Sciatic nerve (tissue), 2 donors: ENCODE results near the gene GSAP. TPM values are rescaled to one million over a fixed set of nuclear protein-coding genes. Genes with fewer than 3 reads are reported as not detected.
"Not testable (repeated sequence)": the region's sequence is repeated elsewhere in the genome, so short reads cannot be mapped to it uniquely, and the experiment has no call there.

Experiments used
- ATAC-seq: fragments of 200-7000 bp; cut with Tn5 transposase; one replicate; pipeline ENCODE4 v1.9.1; 2020; ENCODE audit warnings: mild to moderate bottlenecking, moderate library complexity
- DNase-seq: peaks from one replicate; pipeline ENCODE4 v3.0.0-alpha.2; 2020; ENCODE audit warnings: low spot score
- intact Hi-C: fragments of 100-400 bp; cut with DNase I; formaldehyde crosslinking; loops from one replicate; pipeline ENCODE4 v1.14.2; 2022
- total RNA-seq: library from RNA; stranded (reverse); fragmentation: NEBNext Ultra II Directional; extraction: Animal tissue kit (Norgen Biotek cat#: 25700); gene quantifications from one replicate; pipeline ENCODE4 v1.2.1, GENCODE V29; 2021
- donor health status: DM: no; HTN: no; CAD: no.
- donor health status: DM: no; HTN: no; CAD: no.

Gene GSAP
- total RNA-seq, 1 donor from 2014 or later, result 22.3 TPM

- peak; percentile 61 for ATAC-seq
- no peak for DNase-seq
- intact Hi-C loops, result no loop called here
Measured at GRCh38 chr7:77338883-77339629, 77.1 kb downstream of the GSAP start.

GRCh38 chr7:77338260-77338659 is 77.9 kb downstream of the GSAP start:
- intact Hi-C loops, result no loop called here
- ATAC-seq, result peak; percentile 34
- DNase-seq, result no peak

- ATAC-seq (no peak), DNase-seq (no peak)
- intact Hi-C loops, result no loop called here
Measured at GRCh38 chr7:77337456-77337990, 78.6 kb downstream of the GSAP start.

- intact Hi-C loops, result no loop called here
- ATAC-seq (peak; percentile 54), DNase-seq (no peak)
Measured at GRCh38 chr7:77335581-77335980, 80.6 kb downstream of the GSAP start.

GRCh38 chr7:77334039-77334438 is 82.1 kb downstream of the GSAP start:
- ATAC-seq, intact Hi-C loops, DNase-seq: not testable (repeated sequence)

GRCh38 chr7:77331938-77332695 is 84.0 kb downstream of the GSAP start:
- DNase-seq (peak; percentile 72), ATAC-seq (peak; percentile 91)
- intact Hi-C loops, result no loop called here

- intact Hi-C loops, result no loop called here
- DNase-seq (no peak), ATAC-seq (no peak)
Measured at GRCh38 chr7:77330169-77330882, 85.8 kb downstream of the GSAP start.

- ATAC-seq (no peak), DNase-seq (no peak)
- intact Hi-C loops, result no loop called here
Measured at GRCh38 chr7:77329466-77330168, 86.5 kb downstream of the GSAP start.

- ATAC-seq, result no peak
- intact Hi-C loops, result no loop called here
- DNase-seq, result no peak
Measured at GRCh38 chr7:77328669-77329068, 87.5 kb downstream of the GSAP start.

- ATAC-seq, result no peak
- DNase-seq, result no peak
- intact Hi-C loops, result no loop called here
Measured at GRCh38 chr7:77327932-77328628, 88.1 kb downstream of the GSAP start.

GRCh38 chr7:77327067-77327931 is 88.8 kb downstream of the GSAP start:
- intact Hi-C loops, result no loop called here
- ATAC-seq, result peak; percentile 49
- DNase-seq, result no peak

GRCh38 chr7:77326131-77326530 is 90.0 kb downstream of the GSAP start:
- no peak for ATAC-seq
- no peak for DNase-seq
- intact Hi-C loops, result no loop called here

- intact Hi-C loops, result no loop called here
- ATAC-seq (no peak), DNase-seq (no peak)
Measured at GRCh38 chr7:77321300-77321699, 94.8 kb downstream of the GSAP start.

- no peak for ATAC-seq
- intact Hi-C loops, result no loop called here
- no peak for DNase-seq
Measured at GRCh38 chr7:77320714-77321113, 95.4 kb downstream of the GSAP start.

- ATAC-seq (no peak), DNase-seq (no peak)
- intact Hi-C loops, result no loop called here
Measured at GRCh38 chr7:77320137-77320536, 96.0 kb downstream of the GSAP start.

GRCh38 chr7:77318019-77318418 is 98.1 kb downstream of the GSAP start:
- no peak for DNase-seq
- no peak for ATAC-seq
- intact Hi-C loops, result no loop called here

GRCh38 chr7:77316219-77316978 is 99.8 kb downstream of the GSAP start:
- ATAC-seq (no peak), DNase-seq (no peak)
- intact Hi-C loops, result no loop called here
